ENCODE data around the gene PRTFDC1.

Gene PRTFDC1

GRCh38 chr10:24871011-24871935 lies 81.1 kb downstream of the PRTFDC1 start:
- H3K4me1 Mint-ChIP-seq (ENCODE audit: low read depth): peaks cover 10% of the 10 kb centered on the region

GRCh38 chr10:24869354-24870015 lies 82.9 kb downstream of the PRTFDC1 start:
- no peak overlapping the region for H3K27ac Mint-ChIP-seq
- peaks cover 16% of the 10 kb centered on the region for H3K4me1 Mint-ChIP-seq (ENCODE audit: low read depth)
- no peak overlapping the region for H3K4me3 Mint-ChIP-seq
- peaks cover 4% of the 10 kb centered on the region for H3K36me3 Mint-ChIP-seq (ENCODE audit: low read depth)
- peaks cover 8% of the 10 kb centered on the region for H3K9me3 Mint-ChIP-seq
- no peaks in the 10 kb centered on the region for H3K27me3 Mint-ChIP-seq (ENCODE audit: low read depth)

More at GRCh38 chr10:24871011-24871935, 81.1 kb downstream of the PRTFDC1 start:
- peaks cover 18% of the 10 kb centered on the region for H3K9me3 Mint-ChIP-seq
- H3K36me3 Mint-ChIP-seq (ENCODE audit: low read depth): peaks cover 8% of the 10 kb centered on the region
- no peak overlapping the region for H3K4me3 Mint-ChIP-seq
- no peak overlapping the region for H3K27ac Mint-ChIP-seq
- H3K27me3 Mint-ChIP-seq (ENCODE audit: low read depth): no peaks in the 10 kb centered on the region

GRCh38 chr10:24866604-24867583 lies 85.5 kb downstream of the PRTFDC1 start:
- Mint-ChIP-seq H3K36me3 (ENCODE audit: low read depth) (peaks cover 3% of the 10 kb centered on the region), H3K27me3 (ENCODE audit: low read depth) (no peaks in the 10 kb centered on the region), H3K4me3 (peak overlapping the region; percentile 30), H3K27ac (peak overlapping the region; percentile 50), H3K4me1 (ENCODE audit: low read depth) (peaks cover 28% of the 10 kb centered on the region), H3K9me3 (no peaks in the 10 kb centered on the region)

GRCh38 chr10:24865783-24866182 lies 86.6 kb downstream of the PRTFDC1 start:
- Mint-ChIP-seq H3K4me1 (ENCODE audit: low read depth) (peaks cover 28% of the 10 kb centered on the region), H3K36me3 (ENCODE audit: low read depth) (peaks cover 3% of the 10 kb centered on the region), H3K27me3 (ENCODE audit: low read depth) (peaks cover 1% of the 10 kb centered on the region), H3K9me3 (no peaks in the 10 kb centered on the region), H3K4me3 (no peak overlapping the region), H3K27ac (no peak overlapping the region)

GRCh38 chr10:24862589-24862988 lies 89.8 kb downstream of the PRTFDC1 start:
- Mint-ChIP-seq H3K27ac (no peak overlapping the region), H3K9me3 (no peaks in the 10 kb centered on the region), H3K4me3 (no peak overlapping the region), H3K36me3 (ENCODE audit: low read depth) (peaks cover 3% of the 10 kb centered on the region), H3K27me3 (ENCODE audit: low read depth) (peaks cover 3% of the 10 kb centered on the region), H3K4me1 (ENCODE audit: low read depth) (peaks cover 28% of the 10 kb centered on the region)

GRCh38 chr10:24858288-24859270 lies 93.8 kb downstream of the PRTFDC1 start:
- Mint-ChIP-seq H3K27me3 (ENCODE audit: low read depth) (peaks cover 14% of the 10 kb centered on the region), H3K4me3 (no peak overlapping the region), H3K9me3 (no peaks in the 10 kb centered on the region), H3K4me1 (ENCODE audit: low read depth) (peaks cover 5% of the 10 kb centered on the region), H3K27ac (no peak overlapping the region), H3K36me3 (ENCODE audit: low read depth) (no peaks in the 10 kb centered on the region)

- Mint-ChIP-seq H3K36me3 (ENCODE audit: low read depth) (no peaks in the 10 kb centered on the region), H3K27ac (no peak overlapping the region), H3K4me3 (no peak overlapping the region), H3K4me1 (ENCODE audit: low read depth) (no peaks in the 10 kb centered on the region), H3K9me3 (no peaks in the 10 kb centered on the region), H3K27me3 (ENCODE audit: low read depth) (peaks cover 14% of the 10 kb centered on the region)
Measured at GRCh38 chr10:24857031-24857725, 95.2 kb downstream of the PRTFDC1 start.

GRCh38 chr10:24854256-24854655 lies 98.2 kb downstream of the PRTFDC1 start:
- H3K27me3 Mint-ChIP-seq (ENCODE audit: low read depth): peaks cover 20% of the 10 kb centered on the region
- H3K4me1 Mint-ChIP-seq (ENCODE audit: low read depth): peaks cover 6% of the 10 kb centered on the region
- H3K9me3 Mint-ChIP-seq: no peaks in the 10 kb centered on the region
- no peaks in the 10 kb centered on the region for H3K36me3 Mint-ChIP-seq (ENCODE audit: low read depth)
- H3K4me3 Mint-ChIP-seq: no peak overlapping the region
- no peak overlapping the region for H3K27ac Mint-ChIP-seq

- Mint-ChIP-seq H3K27ac (no peak overlapping the region), H3K4me3 (no peak overlapping the region), H3K9me3 (no peaks in the 10 kb centered on the region), H3K4me1 (ENCODE audit: low read depth) (peaks cover 6% of the 10 kb centered on the region), H3K27me3 (ENCODE audit: low read depth) (peaks cover 20% of the 10 kb centered on the region), H3K36me3 (ENCODE audit: low read depth) (no peaks in the 10 kb centered on the region)
Measured at GRCh38 chr10:24853661-24854060, 98.7 kb downstream of the PRTFDC1 start.

- peaks cover 8% of the 10 kb centered on the region for H3K4me1 Mint-ChIP-seq (ENCODE audit: low read depth)
- H3K4me3 Mint-ChIP-seq: no peak overlapping the region
- no peaks in the 10 kb centered on the region for H3K36me3 Mint-ChIP-seq (ENCODE audit: low read depth)
- H3K27ac Mint-ChIP-seq: no peak overlapping the region
- H3K9me3 Mint-ChIP-seq: no peaks in the 10 kb centered on the region
- H3K27me3 Mint-ChIP-seq (ENCODE audit: low read depth): peaks cover 20% of the 10 kb centered on the region
Measured at GRCh38 chr10:24851629-24852028, 100.8 kb downstream of the PRTFDC1 start.

GRCh38 chr10:24850727-24851296 lies 101.6 kb downstream of the PRTFDC1 start:
- peaks cover 15% of the 10 kb centered on the region for H3K27me3 Mint-ChIP-seq (ENCODE audit: low read depth)
- peaks cover 8% of the 10 kb centered on the region for H3K4me1 Mint-ChIP-seq (ENCODE audit: low read depth)
- H3K36me3 Mint-ChIP-seq (ENCODE audit: low read depth): no peaks in the 10 kb centered on the region
- H3K9me3 Mint-ChIP-seq: no peaks in the 10 kb centered on the region
- H3K4me3 Mint-ChIP-seq: no peak overlapping the region
- H3K27ac Mint-ChIP-seq: no peak overlapping the region

GRCh38 chr10:24849501-24850299 lies 102.7 kb downstream of the PRTFDC1 start:
- Mint-ChIP-seq H3K27ac (no peak overlapping the region), H3K4me3 (no peak overlapping the region), H3K4me1 (ENCODE audit: low read depth) (peaks cover 11% of the 10 kb centered on the region), H3K9me3 (no peaks in the 10 kb centered on the region), H3K27me3 (ENCODE audit: low read depth) (peaks cover 12% of the 10 kb centered on the region), H3K36me3 (ENCODE audit: low read depth) (no peaks in the 10 kb centered on the region)

Data from T-helper 1 cell treated with Interleukin-12 subunit alpha and Interleukin-12 subunit beta and Interleukin-4 antibody, amounts not matched to agents 30 μg/mL and 1 μg/mL, for 36 hours (primary cell).